Right ventricle myocardium superior (tissue), 1 donor: ENCODE data around the gene GALNS. TPM values are rescaled to one million over a fixed set of nuclear protein-coding genes. Genes with fewer than 3 reads are reported as not detected.

Source experiments
- ATAC-seq: fragments of 200-7000 bp; cut with Tn5 transposase; one replicate; pipeline ENCODE4 v1.9.1; 2020; ENCODE audit warnings: mild to moderate bottlenecking; ENCODE audit not compliant: poor library complexity
- DNase-seq: peaks from one replicate; pipeline ENCODE4 v3.0.0-alpha.2; 2020
- intact Hi-C: fragments of 100-400 bp; cut with DNase I; formaldehyde crosslinking; loops from one replicate; pipeline ENCODE4 v1.11.2; 2022
- total RNA-seq: library from RNA; stranded (reverse); fragmentation: NEBNext Ultra II Directional; extraction: Animal tissue kit (Norgen Biotek cat#: 25700); gene quantifications from one replicate; pipeline ENCODE4 v1.2.1, GENCODE V29; 2021
- donor health status: DM: no; HTN: yes; CAD: no; lungs with severe emphysema.

The GALNS gene
- total RNA-seq, 1 donor from 2014 or later: 15.9 TPM

GRCh38 chr16:88814144-88814502 is 42.6 kb downstream of the GALNS start:
- no peak for DNase-seq
- intact Hi-C loops: loop anchor here (5.0 kb wide), 1 partner anchor 43 kb away; the partner anchor contains the start of genes GALNS and TRAPPC2L

DNA sequence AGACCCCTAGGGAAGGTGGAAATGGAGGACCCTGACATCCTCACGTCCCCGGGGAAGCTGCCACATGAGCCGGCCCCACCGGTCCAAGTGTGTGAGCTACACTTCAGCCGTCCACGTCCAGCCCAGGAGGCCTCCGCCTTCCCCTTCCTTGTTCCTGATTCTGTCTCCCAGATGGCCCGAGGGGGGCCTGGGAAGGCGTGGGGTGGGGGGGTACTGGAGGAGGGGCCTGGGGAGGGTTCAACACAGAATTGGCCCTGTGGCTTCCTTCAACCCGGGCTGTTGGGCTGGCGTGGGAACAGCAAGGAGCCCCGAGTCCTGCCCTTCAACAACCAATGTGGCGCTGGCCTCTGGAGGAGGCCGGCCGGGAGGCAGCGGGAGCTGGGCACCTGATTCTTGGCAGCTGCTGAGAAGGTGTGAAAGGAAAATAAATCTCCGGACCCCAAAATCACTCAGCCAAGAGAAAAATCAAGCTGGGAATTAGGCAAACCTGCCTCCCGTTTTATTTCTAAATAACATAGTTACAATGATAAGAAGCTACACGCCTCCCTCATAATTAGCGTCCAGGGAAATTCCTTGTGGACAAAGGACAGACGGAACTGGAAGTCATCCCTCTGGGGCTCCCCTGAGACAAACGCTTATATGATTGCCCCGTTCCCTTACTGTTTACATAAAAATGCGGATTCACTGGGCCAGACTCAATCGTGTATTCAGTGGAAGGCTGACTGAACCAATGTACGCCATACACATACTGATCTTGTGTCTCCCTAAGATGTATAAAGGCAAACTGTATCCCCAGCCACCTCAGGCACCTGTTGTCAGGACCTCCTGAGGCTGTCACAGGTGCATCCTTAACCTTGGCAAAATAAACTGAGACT is 43.2 kb downstream of the GALNS start:
- intact Hi-C loops: loop anchor here (5.0 kb wide), 1 partner anchor 44 kb away; the partner anchor contains the start of genes GALNS and TRAPPC2L
- ATAC-seq: no peak
- no peak for DNase-seq

More at GRCh38 chr16:88814144-88814502, 42.6 kb downstream of the GALNS start:
- no peak for ATAC-seq

DNA sequence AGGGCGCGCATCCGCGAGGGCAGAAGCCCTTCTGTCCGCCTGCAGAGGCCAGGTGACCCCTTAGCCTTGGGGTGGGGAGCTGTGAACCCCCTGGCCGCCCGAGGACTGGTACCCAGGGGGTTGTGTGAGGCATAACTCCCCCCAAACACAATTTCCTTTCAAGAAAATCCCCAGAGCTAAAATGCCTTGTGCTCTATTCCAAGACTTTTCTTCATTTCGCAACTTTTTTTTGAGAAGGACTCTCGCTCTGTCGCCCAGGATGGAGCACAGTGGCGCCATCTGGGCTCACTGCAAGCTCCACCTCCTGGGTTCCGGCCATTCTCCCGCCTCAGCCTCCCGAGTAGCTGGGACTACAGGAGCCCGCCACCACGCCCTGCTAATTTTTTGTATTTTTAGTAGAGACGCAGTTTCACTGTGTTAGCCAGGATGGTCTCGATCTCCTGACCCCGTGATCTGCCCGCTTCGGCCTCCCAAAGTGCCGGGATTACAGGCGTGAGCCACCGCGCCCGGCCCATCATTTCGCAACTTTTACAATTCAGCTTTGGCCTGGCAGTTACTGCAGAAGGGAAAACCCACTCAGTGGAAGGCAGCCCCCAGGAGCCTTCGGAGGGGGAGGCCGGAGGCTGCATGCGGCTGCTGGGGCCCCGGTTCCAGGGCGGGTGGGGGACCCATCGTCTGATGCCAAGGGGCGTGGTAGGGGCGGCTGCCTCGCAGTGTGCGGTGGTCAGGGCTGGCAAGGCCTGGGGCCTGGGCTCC is 44.1 kb downstream of the GALNS start:
- intact Hi-C loops: loop anchor here (5.0 kb wide), 1 partner anchor 45 kb away; the partner anchor contains the start of genes GALNS and TRAPPC2L
- peak; percentile 85 for DNase-seq
- peak; percentile 17 for ATAC-seq

GRCh38 chr16:88811769-88812512 is 44.8 kb downstream of the GALNS start, which contains the start of gene APRT:
TSS of gene APRT (minus strand) at chr16:88811928. CDS start at chr16:88811899, 29 bp downstream.
- ATAC-seq (peak; percentile 96), DNase-seq (peak; percentile 95)
- intact Hi-C loops: loop anchor here (5.0 kb wide), 1 partner anchor 45 kb away; the partner anchor contains the start of genes GALNS and TRAPPC2L

DNA sequence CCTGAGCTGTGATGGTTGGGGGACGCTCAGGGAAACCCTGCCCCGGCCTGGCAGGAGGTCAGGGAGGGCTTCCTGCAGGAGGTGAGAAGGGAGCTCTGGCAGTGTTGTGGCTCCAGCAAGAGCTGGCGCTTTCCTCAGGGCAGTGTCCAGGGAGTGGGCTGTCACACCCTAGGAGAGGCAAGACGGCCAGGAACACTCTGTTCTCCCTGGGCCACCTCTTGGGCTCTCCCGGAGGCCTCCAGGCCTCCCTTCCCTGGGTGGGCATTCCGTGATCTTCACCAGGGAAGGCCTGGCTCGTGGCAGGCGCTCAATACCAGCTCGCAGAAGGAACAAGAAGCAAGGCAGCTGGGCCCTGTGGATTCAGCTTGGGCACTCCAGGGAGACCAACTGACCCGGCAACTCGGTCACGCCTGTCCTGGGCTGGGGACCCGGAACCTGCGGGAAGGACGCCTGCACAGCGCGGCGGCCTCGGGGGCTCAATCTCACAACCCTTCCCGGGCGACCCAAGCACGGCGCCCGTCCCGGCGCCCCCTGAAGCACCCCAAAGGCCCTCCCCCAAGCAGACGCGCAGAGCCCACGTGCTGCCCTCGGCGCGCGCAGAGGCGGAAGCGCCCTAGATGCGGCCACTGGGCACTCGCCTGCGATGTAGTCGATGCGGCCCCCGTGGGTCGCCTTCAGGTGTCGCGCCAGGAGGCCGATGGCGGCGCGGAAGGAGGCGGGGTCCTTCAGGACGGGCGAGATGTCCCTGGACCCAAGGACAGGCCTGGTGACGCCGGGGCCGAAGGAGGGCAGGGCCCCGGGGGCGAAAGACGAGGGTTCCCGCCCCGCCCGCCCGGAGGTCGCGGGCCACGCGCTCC is 45.6 kb downstream of the GALNS start:
- ATAC-seq (peak; percentile 77), DNase-seq (peak; percentile 87)
- intact Hi-C loops: loop anchor here (5.0 kb wide), 1 partner anchor 46 kb away; the partner anchor contains the start of genes GALNS and TRAPPC2L

DNA sequence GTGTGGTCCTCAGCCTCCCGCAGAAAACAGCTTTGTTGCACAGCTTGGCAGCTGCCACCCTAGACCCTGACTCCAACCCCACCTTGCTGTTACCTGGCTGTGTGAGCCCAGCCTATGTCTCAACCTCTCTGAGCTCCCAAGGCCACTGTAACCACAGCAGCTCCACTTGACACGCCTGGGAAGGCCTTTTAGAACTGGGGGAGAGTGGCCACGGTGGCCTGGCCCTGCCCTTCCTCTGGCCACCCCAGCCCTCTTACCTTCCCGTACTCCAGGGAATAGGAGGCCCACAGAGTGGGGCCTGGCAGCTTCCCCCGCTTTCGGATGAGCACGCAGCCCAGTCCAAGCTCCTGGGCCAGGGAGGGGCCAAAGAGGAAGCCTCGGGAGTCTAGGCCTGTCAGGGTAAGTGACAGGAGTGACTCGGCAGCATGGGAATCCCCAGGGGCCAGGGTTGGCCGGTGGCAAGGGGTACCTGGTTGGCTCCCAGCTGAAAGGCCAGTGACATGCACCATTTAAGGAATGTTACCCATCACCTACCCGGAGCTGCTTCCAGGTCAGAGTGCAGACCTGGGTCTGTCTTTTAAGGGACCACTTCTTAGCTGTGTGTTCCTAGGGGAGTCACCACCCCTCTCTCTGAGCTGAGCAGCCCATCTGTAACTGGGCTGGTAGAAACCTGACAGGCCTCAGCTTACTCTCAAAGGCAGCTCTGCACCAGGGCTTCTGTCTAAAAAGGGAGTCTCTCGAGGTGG is 46.4 kb downstream of the GALNS start:
- DNase-seq (no peak), ATAC-seq (no peak)
- intact Hi-C loops: loop anchor here (5.0 kb wide), 1 partner anchor 47 kb away; the partner anchor contains the start of genes GALNS and TRAPPC2L

GRCh38 chr16:88809676-88810165 is 47.0 kb downstream of the GALNS start:
- ATAC-seq (no peak), DNase-seq (no peak)
- intact Hi-C loops: loop anchor here (5.0 kb wide), 1 partner anchor 48 kb away; the partner anchor contains the start of genes GALNS and TRAPPC2L

GRCh38 chr16:88809068-88809675 is 47.6 kb downstream of the GALNS start:
- ATAC-seq: no peak
- DNase-seq: no peak
- intact Hi-C loops: no loop called here

DNA sequence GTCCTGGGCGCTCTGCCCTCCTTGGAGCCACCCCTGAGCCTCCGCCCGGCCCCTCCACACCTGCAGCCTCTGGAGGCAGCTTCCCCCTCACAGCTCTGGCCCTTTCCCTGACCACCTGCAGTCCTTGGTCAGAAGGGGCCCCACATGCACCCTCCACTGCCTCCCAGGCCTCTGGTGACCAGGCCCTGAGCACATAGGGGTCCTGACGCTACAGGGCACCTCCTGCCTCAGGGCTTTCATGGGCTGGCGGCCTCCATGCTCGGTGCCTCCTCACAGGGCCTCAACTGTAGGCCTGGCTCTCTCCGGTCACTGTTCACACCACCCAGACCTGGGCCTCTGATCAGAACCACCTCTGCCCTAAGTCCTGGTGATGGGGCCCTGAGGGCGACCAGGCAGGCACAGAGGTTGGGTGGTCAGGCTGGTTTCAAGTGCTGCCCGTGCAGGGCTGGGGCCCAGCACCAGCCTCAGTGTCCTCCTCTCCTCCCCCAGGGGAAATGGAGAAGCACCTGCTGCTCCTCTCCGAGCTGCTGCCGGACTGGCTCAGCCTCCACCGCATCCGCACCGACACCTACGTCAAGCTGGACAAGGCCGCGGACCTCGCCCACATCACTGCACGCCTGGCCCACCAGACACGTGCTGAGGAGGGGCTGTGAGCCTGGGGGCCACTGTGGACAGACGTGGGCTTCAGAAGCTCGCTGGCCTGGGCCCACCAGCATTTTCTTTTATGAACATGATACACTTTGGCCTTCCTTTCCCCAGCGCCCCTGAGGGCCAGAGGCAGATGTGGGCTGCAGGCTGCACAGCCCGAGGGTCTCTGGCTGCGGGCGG is 48.9 kb downstream of the GALNS start:
- intact Hi-C loops: no loop called here
- no peak for DNase-seq
- ATAC-seq: no peak

- intact Hi-C loops: no loop called here
- DNase-seq (no peak), ATAC-seq (no peak)
These were observed 49.6 kb downstream of the GALNS start for GRCh38 chr16:88807142-88807625.

DNA sequence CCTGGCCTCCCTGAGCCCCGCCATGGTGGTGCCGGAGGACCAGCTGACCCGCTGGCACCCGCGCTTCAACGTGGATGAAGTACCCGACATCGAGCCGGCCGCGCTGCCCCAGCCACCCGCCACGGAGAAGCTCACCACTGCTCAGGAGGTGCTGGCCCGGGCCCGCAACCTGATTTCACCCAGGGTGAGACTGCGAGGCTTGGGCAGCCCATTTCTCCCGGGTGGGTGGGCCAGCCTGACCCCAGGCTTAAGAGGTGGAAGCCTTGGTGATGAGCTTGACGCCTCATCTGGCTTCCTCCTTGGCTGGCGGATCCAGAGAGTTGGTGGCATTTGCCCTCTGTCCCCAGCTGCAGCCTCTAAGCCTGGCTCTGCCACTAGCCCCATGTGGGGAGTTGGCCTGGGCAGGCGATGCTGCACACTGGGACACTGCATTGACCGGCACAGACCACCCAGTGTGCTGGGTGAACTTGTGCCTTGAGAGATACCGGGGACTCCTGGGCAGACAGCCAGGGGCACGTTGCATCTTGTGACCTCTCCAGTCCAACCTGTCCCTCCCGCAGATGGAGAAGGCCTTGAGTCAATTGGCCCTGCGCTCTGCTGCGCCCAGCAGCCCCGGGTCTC is 50.1 kb downstream of the GALNS start:
- ATAC-seq (no peak), DNase-seq (no peak)
- intact Hi-C loops: no loop called here

- DNase-seq: no peak
- no peak for ATAC-seq
- intact Hi-C loops: no loop called here
These were observed 50.8 kb downstream of the GALNS start for GRCh38 chr16:88805887-88806393.

- ATAC-seq: no peak
- intact Hi-C loops: no loop called here
- no peak for DNase-seq
These were observed 51.4 kb downstream of the GALNS start for GRCh38 chr16:88805340-88805715.

DNA sequence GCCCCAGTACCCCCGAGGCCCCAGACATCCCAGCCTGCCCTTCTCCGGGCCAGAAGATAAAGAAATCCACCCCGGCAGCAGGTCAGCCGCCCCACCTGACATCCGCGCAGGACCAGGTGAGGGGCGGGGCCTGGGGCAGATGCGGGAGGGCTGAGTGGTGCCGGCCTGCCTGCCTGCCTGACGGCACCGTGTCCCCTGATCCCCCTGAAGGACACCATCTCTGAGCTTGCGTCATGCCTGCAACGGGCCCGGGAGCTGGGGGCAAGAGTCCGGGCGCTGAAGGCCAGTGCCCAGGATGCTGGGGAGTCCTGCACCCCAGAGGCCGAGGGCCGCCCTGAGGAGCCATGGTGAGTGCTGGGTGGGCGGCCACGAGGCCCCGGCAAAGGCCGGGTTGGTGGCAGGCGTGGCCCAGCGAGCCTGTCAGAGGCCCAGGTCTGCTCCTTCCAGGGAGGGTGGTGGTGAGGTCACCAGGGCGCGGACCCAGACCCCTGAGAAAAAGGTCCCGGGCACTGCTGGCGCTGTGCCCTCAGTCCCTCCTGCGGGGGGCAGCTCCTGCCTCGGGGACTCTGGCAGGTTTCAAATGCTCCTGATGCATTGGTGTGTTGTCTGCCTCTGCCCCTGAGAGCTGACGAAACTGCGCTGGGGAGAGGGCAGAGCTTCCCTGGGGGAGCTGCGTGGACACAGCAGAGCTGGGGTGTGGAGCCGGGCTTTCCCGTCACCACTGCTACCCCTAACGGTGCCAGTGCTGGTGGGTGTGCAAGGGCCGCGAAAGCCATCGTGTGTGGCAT is 52.0 kb downstream of the GALNS start:
- ATAC-seq (no peak), DNase-seq (no peak)
- intact Hi-C loops: no loop called here
